Measurements from ENCODE around the gene INTS3. TPM values are rescaled to one million over a fixed set of nuclear protein-coding genes. Genes with fewer than 3 reads are reported as not detected.

Gene INTS3
- total and polyA plus RNA-seq, 2 of the 8 experiments (the other 6 are each of a cell fraction or from before 2014, with no cell fraction given) = 66.8 to 93.2 TPM

GRCh38 chr1:153805042-153805745 is 77.3 kb downstream of the INTS3 start (continued):
- TF ChIP-seq ATF2 (IDR thresholded peaks at IDR 0.05; ENCODE audit: low read length) = no peak
- no peak for TF ChIP-seq RFX5 (IDR thresholded peaks at IDR 0.05; ENCODE audit: borderline replicate concordance, low read depth, low read length)
- no peak for TF ChIP-seq MAFK (IDR thresholded peaks at IDR 0.05; ENCODE audit: low read depth, low read length)
- no peak for TF ChIP-seq POLR2AphosphoS5 (IDR thresholded peaks at IDR 0.05; ENCODE audit: low read depth, low read length)
- no peak for TF ChIP-seq FOSL1 (IDR thresholded peaks at IDR 0.05; ENCODE audit: insufficient read depth, low read depth, low read length)
- TF ChIP-seq EGR1 (IDR thresholded peaks at IDR 0.05; ENCODE audit: borderline replicate concordance, low read depth, low read length) = no peak
- TF ChIP-seq TEAD4 (IDR thresholded peaks at IDR 0.05; ENCODE audit: low read depth, low read length) = no peak
- TF ChIP-seq BACH1 (IDR thresholded peaks at IDR 0.05; ENCODE audit: low read length) = no peak
- TF ChIP-seq JUND (IDR thresholded peaks at IDR 0.05; ENCODE audit: low read length) = no peak

Measured in H1 (cell line).